Uterus (tissue), 2 donors: ENCODE measurements around the gene CAV2.

Experiments
- CTCF ChIP-seq, 4 experiments: fragments of 200-600 bp in 2 of 4; fragments of 450-650 bp in 2 of 4; sonication (generic) in 2 of 4; IDR thresholded peaks; one replicate each; pipeline ENCODE4 v1.5.1; 2016 to 2019; ENCODE audit warnings: antibody characterized with exemption in 4 of 4, mild to moderate bottlenecking in 2 of 4, moderate library complexity in 1 of 4
- POLR2A ChIP-seq, 2 donors: fragments of 450-650 bp; IDR thresholded peaks; one replicate each; pipeline ENCODE4 v1.6.1; 2016; ENCODE audit warnings: antibody characterized with exemption in 2 of 2, mild to moderate bottlenecking in 1 of 2, moderate library complexity in 1 of 2

- TF ChIP-seq CTCF (IDR thresholded peaks at IDR 0.05) (peak; percentile 67 to 93 (median 86)), POLR2A (IDR thresholded peaks at IDR 0.05) (peak; percentile 76)
Observed at GRCh38 chr7:116525913-116526861, 26.6 kb downstream of the CAV2 start.
